ENCODE measurements around the gene SLC52A1.

DNA sequence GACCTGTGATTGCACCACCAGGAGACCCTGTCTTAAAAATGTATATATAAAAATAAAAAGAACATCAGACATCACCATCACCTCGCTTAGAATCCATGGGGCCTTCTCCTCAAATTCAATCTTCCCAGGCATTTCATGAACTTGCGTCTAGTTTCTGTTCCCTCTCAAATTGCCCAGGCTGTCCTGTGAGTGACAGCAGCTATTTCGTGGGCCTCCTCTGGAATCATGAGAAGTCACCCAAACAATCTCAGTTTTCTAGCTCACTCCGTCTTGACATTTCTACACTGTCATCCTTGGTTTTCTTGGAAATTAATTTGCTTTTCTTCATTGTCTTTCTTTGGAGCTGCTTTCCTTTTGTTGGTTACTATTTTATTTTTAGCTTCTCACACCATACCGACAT is 7.3 kb downstream of the SLC52A1 start:
- TF ChIP-seq CTCF (IDR thresholded peaks at IDR 0.05) (no peak), POLR2A (IDR thresholded peaks at IDR 0.05) (no peak)
